Measurements from ENCODE around the gene ATXN7L1. TPM values are rescaled to one million over a fixed set of nuclear protein-coding genes. Genes with fewer than 3 reads are reported as not detected.

ATXN7L1 gene
- total and polyA plus RNA-seq, 2 donors (not counting 1 experiment from before 2014, with no cell fraction given): 7.1 to 40.6 TPM

- Mint-ChIP-seq H3K4me3 (no peak overlapping the region), H3K27ac (peak overlapping the region; percentile 10), H3K4me1 (no peaks in the 10 kb centered on the region), H3K27me3 (no peaks in the 10 kb centered on the region), H3K9me3 (ENCODE audit: insufficient read depth) (no peaks in the 10 kb centered on the region)
- H3K79me2 ChIP-seq (ENCODE audit: control insufficient read depth, insufficient read depth, low read length): no peaks in the 10 kb centered on the region
- TF ChIP-seq EZH2 (IDR thresholded peaks at IDR 0.05; ENCODE audit: borderline replicate concordance, insufficient read depth, low read depth, low read length, poor library complexity, severe bottlenecking) (no peak), CTCF (IDR thresholded peaks at IDR 0.05) (no peak)
- CTCF ChIA-PET: interaction anchor here (0.9 kb wide), 2 partner anchors 19 to 534 kb away, joined by 3 read pairs; no protein-coding TSS in a partner anchor
- H4K20me1 ChIP-seq (ENCODE audit: control insufficient read depth, insufficient read depth, low read length, poor library complexity, severe bottlenecking): no peaks in the 10 kb centered on the region
- WGBS (ENCODE audit: insufficient coverage): 97% methylated on average over 14 of the region's 15 CpGs
- no peak overlapping the region for H2AFZ ChIP-seq (ENCODE audit: insufficient read depth, low read depth, low read length, poor library complexity, severe bottlenecking)
- intact Hi-C loops (cut with micrococcal nuclease): no loop called here
- POLR2A ChIA-PET: no interaction called here
- no peak overlapping the region for H3K9ac ChIP-seq (ENCODE audit: low read length)
- no peaks in the 10 kb centered on the region for H3K4me1 ChIP-seq (ENCODE audit: control insufficient read depth in 2 of 2, insufficient read depth in 2 of 2, low read length in 2 of 2)
- DNase-seq (no peak), ATAC-seq (ENCODE audit: low read depth) (no peak)
- no peak overlapping the region for H3K27ac ChIP-seq (ENCODE audit: low read length in 2 of 2)
- no peak overlapping the region for H3K4me3 ChIP-seq (ENCODE audit: control extremely low read depth in 1 of 5, extremely low read depth in 1 of 5, insufficient read depth in 1 of 5, low read depth in 2 of 5, low read length in 4 of 5)
- no peaks in the 10 kb centered on the region for H3K27me3 ChIP-seq (replicated peaks in 1 of 4; ENCODE audit: control extremely low read depth in 1 of 4, control insufficient read depth in 3 of 4, insufficient read depth in 4 of 4, low read length in 3 of 4)
- no peaks in the 10 kb centered on the region for H3K9me3 ChIP-seq (ENCODE audit: control extremely low read depth in 1 of 3, control insufficient read depth in 2 of 3, insufficient read depth in 1 of 3, low read length in 2 of 3)
- H3K4me2 ChIP-seq (replicated peaks; ENCODE audit: low read depth, low read length, poor library complexity, severe bottlenecking): no peak overlapping the region
- peaks cover 0 to 60% of the 10 kb centered on the region in 2 experiments for H3K36me3 ChIP-seq (replicated peaks in 1 of 2; ENCODE audit: control extremely low read depth in 1 of 2, control insufficient read depth in 1 of 2, extremely low read depth in 1 of 2, insufficient read depth in 2 of 2, low read length in 1 of 2)
These were observed 233.0 kb downstream of the ATXN7L1 start for GRCh38 chr7:105643384-105643783.

GRCh38 chr7:105642264-105642663 is 234.1 kb downstream of the ATXN7L1 start:
- DNase-seq (no peak), ATAC-seq (ENCODE audit: low read depth) (no peak)
- Histone ChIP-seq H3K9ac (ENCODE audit: low read length) (no peak overlapping the region), H3K36me3 (replicated peaks in 1 of 2; ENCODE audit: control extremely low read depth in 1 of 2, control insufficient read depth in 1 of 2, extremely low read depth in 1 of 2, insufficient read depth in 2 of 2, low read length in 1 of 2) (peaks cover 0 to 70% of the 10 kb centered on the region in 2 experiments), H3K4me2 (replicated peaks; ENCODE audit: low read depth, low read length, poor library complexity, severe bottlenecking) (no peak overlapping the region), H3K27ac (ENCODE audit: low read length in 2 of 2) (no peak overlapping the region), H3K9me3 (ENCODE audit: control extremely low read depth in 1 of 3, control insufficient read depth in 2 of 3, insufficient read depth in 1 of 3, low read length in 2 of 3) (no peaks in the 10 kb centered on the region), H3K27me3 (replicated peaks in 1 of 4; ENCODE audit: control extremely low read depth in 1 of 4, control insufficient read depth in 3 of 4, insufficient read depth in 4 of 4, low read length in 3 of 4) (no peaks in the 10 kb centered on the region), H3K79me2 (ENCODE audit: control insufficient read depth, insufficient read depth, low read length) (no peaks in the 10 kb centered on the region), H3K4me3 (ENCODE audit: control extremely low read depth in 1 of 5, extremely low read depth in 1 of 5, insufficient read depth in 1 of 5, low read depth in 2 of 5, low read length in 4 of 5) (no peak overlapping the region), H3K4me1 (ENCODE audit: control insufficient read depth in 2 of 2, insufficient read depth in 2 of 2, low read length in 2 of 2) (no peaks in the 10 kb centered on the region), H4K20me1 (ENCODE audit: control insufficient read depth, insufficient read depth, low read length, poor library complexity, severe bottlenecking) (no peaks in the 10 kb centered on the region), H2AFZ (ENCODE audit: insufficient read depth, low read depth, low read length, poor library complexity, severe bottlenecking) (no peak overlapping the region)
- H3K27me3 Mint-ChIP-seq: no peaks in the 10 kb centered on the region
- H3K4me1 Mint-ChIP-seq: no peaks in the 10 kb centered on the region
- H3K27ac Mint-ChIP-seq: no peak overlapping the region
- 91% methylated on average over 6 of the region's 7 CpGs for WGBS (ENCODE audit: insufficient coverage)
- ChIA-PET CTCF (no interaction called here), POLR2A (no interaction called here)
- H3K9me3 Mint-ChIP-seq (ENCODE audit: insufficient read depth): no peaks in the 10 kb centered on the region
- no peak overlapping the region for H3K4me3 Mint-ChIP-seq
- TF ChIP-seq EZH2 (IDR thresholded peaks at IDR 0.05; ENCODE audit: borderline replicate concordance, insufficient read depth, low read depth, low read length, poor library complexity, severe bottlenecking): no peak
- TF ChIP-seq CTCF (IDR thresholded peaks at IDR 0.05): no peak
- intact Hi-C loops (cut with micrococcal nuclease): no loop called here
